Measurements from ENCODE around the gene KIAA0319L. TPM values are rescaled to one million over a fixed set of nuclear protein-coding genes. Genes with fewer than 3 reads are reported as not detected.

KIAA0319L gene
- total and polyA plus RNA-seq, 2 donors (not counting 3 experiments of a cell fraction or from before 2014, with no cell fraction given): 31.4 to 43.4 TPM

DNA sequence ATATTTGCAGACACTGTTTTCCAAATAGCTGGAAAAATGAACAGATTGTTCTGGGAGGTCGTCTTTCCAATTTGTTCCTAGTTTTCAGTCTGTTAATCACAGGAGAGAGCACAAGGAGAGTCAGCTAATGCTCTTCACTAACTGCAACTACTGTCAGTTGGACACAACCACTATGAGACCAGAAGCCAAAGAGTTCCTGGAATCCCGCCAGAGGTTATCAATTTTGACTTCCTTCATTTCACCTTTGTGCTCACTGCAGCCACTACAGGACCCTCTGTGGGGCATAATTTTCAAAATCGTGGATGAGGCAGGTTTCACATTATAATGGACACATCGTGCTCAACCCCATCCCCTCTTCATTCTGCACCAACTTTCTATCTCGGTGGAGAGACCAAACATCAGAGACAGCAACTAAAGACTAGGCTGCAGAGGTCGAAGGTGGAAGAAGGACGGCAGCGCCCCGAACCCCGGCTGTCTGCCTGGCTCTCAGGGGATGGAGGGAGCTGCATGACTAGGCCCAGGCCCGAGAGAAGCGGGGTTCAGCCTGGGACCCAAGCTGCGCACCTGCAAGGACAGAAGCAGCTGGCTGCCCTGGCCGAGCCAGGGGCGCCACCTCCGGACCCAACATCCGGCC is 602 bp downstream of the KIAA0319L start:
- no peak for FAIRE-seq
- TF ChIP-seq FOS (IDR thresholded peaks at IDR 0.05; ENCODE audit: borderline replicate concordance, insufficient read depth, low read length) (no peak), MYC (IDR thresholded peaks at IDR 0.05; ENCODE audit: low read depth, low read length) (no peak), EZH2 (IDR thresholded peaks at IDR 0.05; ENCODE audit: borderline replicate concordance, low read depth, low read length, severe bottlenecking) (no peak), POLR2A (IDR thresholded peaks at IDR 0.05; ENCODE audit: low read depth, low read length) (no peak), GATA2 (IDR thresholded peaks at IDR 0.05; ENCODE audit: insufficient read depth, insufficient read length, low read depth, low read length) (no peak), JUN (IDR thresholded peaks at IDR 0.05; ENCODE audit: borderline replicate concordance, insufficient read depth, insufficient read length, low read depth) (no peak), CTCF (IDR thresholded peaks at IDR 0.05; ENCODE audit: extremely low read depth in 1 of 2, insufficient read depth in 1 of 2, low read depth in 1 of 2, low read length in 2 of 2) (no peak), POLR2AphosphoS5 (IDR thresholded peaks at IDR 0.05; ENCODE audit: insufficient read depth, low read depth, low read length) (no peak)
- TF ChIP-seq, protein P1, sequence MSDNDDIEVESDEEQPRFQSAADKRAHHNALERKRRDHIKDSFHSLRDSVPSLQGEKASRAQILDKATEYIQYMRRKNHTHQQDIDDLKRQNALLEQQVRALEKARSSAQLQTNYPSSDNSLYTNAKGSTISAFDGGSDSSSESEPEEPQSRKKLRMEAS (IDR thresholded peaks at IDR 0.05; ENCODE audit: insufficient read depth, insufficient read length): no peak
- Histone ChIP-seq H2AFZ (ENCODE audit: low read depth, low read length) (peak overlapping the region; percentile 73), H3K36me3 (ENCODE audit: control insufficient read depth in 2 of 2, extremely low read depth in 1 of 2, insufficient read depth in 2 of 2, low read length in 2 of 2) (no peaks in the 10 kb centered on the region), H3K9me1 (replicated peaks; ENCODE audit: control insufficient read depth, extremely low read depth, insufficient read depth, low read length) (no peaks in the 10 kb centered on the region), H3K4me3 (replicated peaks in 1 of 3; ENCODE audit: insufficient read depth in 1 of 3, low read depth in 1 of 3, low read length in 3 of 3) (peak overlapping the region; percentile 46 to 59 (median 53)), H3K4me1 (ENCODE audit: control insufficient read depth, extremely low read depth, insufficient read depth, low read length) (peaks cover 6% of the 10 kb centered on the region), H4K20me1 (replicated peaks; ENCODE audit: control insufficient read depth, extremely low read depth, insufficient read depth, low read length) (no peaks in the 10 kb centered on the region), H3K9me3 (replicated peaks; ENCODE audit: control insufficient read depth, insufficient read depth, low read length) (no peaks in the 10 kb centered on the region), H3K27me3 (ENCODE audit: control insufficient read depth in 2 of 2, insufficient read depth in 2 of 2, low read length in 2 of 2) (no peaks in the 10 kb centered on the region), H3K4me2 (ENCODE audit: insufficient read depth, low read length) (peak overlapping the region; percentile 93), H3K79me2 (ENCODE audit: control insufficient read depth, insufficient read depth, low read length) (peaks cover 13% of the 10 kb centered on the region), H3K9ac (replicated peaks; ENCODE audit: extremely low read depth, insufficient read depth, low read length) (peak overlapping the region; percentile 74), H3K27ac (ENCODE audit: insufficient read depth, low read depth, low read length) (peak overlapping the region; percentile 65)
- ChIA-PET POLR2A (interaction anchor here (2.3 kb wide), 1 partner anchor 104 kb away, joined by 15 read pairs; no protein-coding TSS in a partner anchor), CTCF (interaction anchor here (1.6 to 8.5 kb wide), 3 partner anchors 8 to 104 kb away, joined by 9 to 155 read pairs (median 10); no protein-coding TSS in a partner anchor)
- DNase-seq (ENCODE audit: low read depth, low spot score): no peak
- BruUV-seq (replicated peaks): TSS peak; percentile 27
- dilution Hi-C loops (cut with MboI; ENCODE audit: extremely low pct_ligation_motif_present, low sequenced_read_pairs): no loop called here
- intact Hi-C loops (cut with micrococcal nuclease): loop anchor here (1.0 to 10.0 kb wide), 4 partner anchors 50 to 364 kb away; partner anchors contain the start of gene SFPQ
